ENCODE measurements around the gene XCR1.

The XCR1 gene

GRCh38 chr3:46071222-46071858 lies 44.1 kb upstream of the XCR1 start (continued):
- TF ChIP-seq ZSCAN18 (tag by site-specific recombination; IDR thresholded peaks at IDR 0.05) (no peak), ZNF19 (tag by site-specific recombination; IDR thresholded peaks at IDR 0.05; ENCODE audit: low read depth) (no peak), ZNF280D (tag by site-specific recombination; IDR thresholded peaks at IDR 0.05) (no peak), HOXC10 (CRISPR knock-in tag; IDR thresholded peaks at IDR 0.05) (no peak), ZNF248 (tag by site-specific recombination; IDR thresholded peaks at IDR 0.05) (no peak)

GRCh38 chr3:46070595-46071093 lies 43.4 kb upstream of the XCR1 start:
- no peak overlapping the region for H3K4me3 ChIP-seq (ENCODE audit: low read depth, low read length)
- H3K36me3 ChIP-seq (ENCODE audit: control insufficient read depth in 2 of 2, insufficient read depth in 1 of 2, low read length in 2 of 2), result no peaks in the 10 kb centered on the region
- CTCF ChIA-PET, result interaction anchor here (7.3 kb wide), 1 partner anchor 7 kb away, joined by 56 read pairs; no protein-coding TSS in a partner anchor
- H3K9me3 ChIP-seq (ENCODE audit: control insufficient read depth, insufficient read depth, low read depth, low read length), result no peaks in the 10 kb centered on the region
- H3K27ac ChIP-seq (ENCODE audit: extremely low read depth, low read depth, low read length), result no peak overlapping the region
- POLR2A ChIA-PET, result no interaction called here
- TF ChIP-seq ZBTB17 (tag by site-specific recombination; IDR thresholded peaks at IDR 0.05) (no peak), ZNF280C (tag by site-specific recombination; IDR thresholded peaks at IDR 0.05) (no peak), ZSCAN16 (tag by site-specific recombination; IDR thresholded peaks at IDR 0.05) (no peak), PBX3 (CRISPR knock-in tag; IDR thresholded peaks at IDR 0.05) (no peak), ZSCAN30 (tag by site-specific recombination; IDR thresholded peaks at IDR 0.05) (no peak), ZNF677 (tag by site-specific recombination; IDR thresholded peaks at IDR 0.05) (no peak), ZNF133 (tag by site-specific recombination; IDR thresholded peaks at IDR 0.05) (no peak), REPIN1 (tag by site-specific recombination; IDR thresholded peaks at IDR 0.05; ENCODE audit: low read depth) (no peak), ZBTB21 (tag by site-specific recombination; IDR thresholded peaks at IDR 0.05) (no peak), ZNF76 (tag by site-specific recombination; IDR thresholded peaks at IDR 0.05; ENCODE audit: borderline replicate concordance, low read depth) (no peak), SCRT2 (tag by site-specific recombination; IDR thresholded peaks at IDR 0.05) (no peak), SP7 (tag by site-specific recombination; IDR thresholded peaks at IDR 0.05) (no peak), ZNF776 (tag by site-specific recombination; IDR thresholded peaks at IDR 0.05; ENCODE audit: borderline replicate concordance) (no peak), ZNF221 (tag by site-specific recombination; IDR thresholded peaks at IDR 0.05; ENCODE audit: borderline replicate concordance) (no peak), RBAK (tag by site-specific recombination; IDR thresholded peaks at IDR 0.05) (no peak)
- peaks cover 1% of the 10 kb centered on the region for H3K4me1 ChIP-seq (ENCODE audit: control insufficient read depth, insufficient read depth, low read length)

Measured in HEK293 (cell line).